Measurements from ENCODE around the gene RSPO4.

RSPO4 gene

DNA sequence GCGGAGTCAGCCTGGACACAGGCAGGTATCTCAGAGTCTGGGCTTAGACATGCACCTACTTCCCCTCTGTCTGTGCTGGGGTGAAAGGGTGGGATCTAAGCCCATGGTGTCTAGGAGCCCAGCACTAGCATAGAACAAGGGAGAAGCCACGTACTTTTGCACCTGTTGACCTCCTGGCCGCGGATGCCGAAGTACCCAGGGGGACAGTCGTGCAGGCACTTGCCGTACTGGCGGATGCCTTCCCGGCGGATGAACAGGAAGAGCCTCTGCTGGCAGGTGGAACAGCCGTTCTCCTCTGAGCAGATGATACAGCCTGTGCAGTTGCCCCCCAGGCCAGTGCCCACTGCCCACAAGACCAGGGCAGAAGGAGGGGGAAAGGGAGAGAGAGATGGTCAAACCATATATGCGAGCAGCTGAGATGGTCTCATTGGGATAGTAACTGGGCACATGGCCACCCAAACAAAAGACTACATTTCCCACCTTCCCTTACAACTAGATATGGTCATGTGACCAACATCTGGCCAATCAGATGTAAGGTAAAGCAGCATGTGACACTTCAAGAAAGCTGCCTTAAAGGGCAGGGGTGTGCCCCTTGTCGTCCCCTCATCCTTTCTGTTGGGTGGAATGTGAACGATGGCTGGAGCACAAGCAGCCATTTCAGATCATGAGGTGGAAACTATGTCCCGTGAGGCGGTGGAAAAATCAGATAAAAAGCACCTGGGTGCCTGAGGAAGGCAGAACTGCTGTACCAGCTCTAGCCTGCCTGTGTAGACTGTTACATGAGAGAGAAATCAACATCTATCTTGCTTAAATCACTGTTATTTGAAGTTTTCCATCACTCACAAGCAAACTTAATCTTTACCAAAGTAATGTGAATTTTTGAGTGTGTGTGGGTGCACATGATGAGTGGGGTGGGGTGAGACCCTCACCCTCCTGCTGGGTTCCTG is 34.0 kb downstream of the RSPO4 start:
- DNase-seq: no peak

DNA sequence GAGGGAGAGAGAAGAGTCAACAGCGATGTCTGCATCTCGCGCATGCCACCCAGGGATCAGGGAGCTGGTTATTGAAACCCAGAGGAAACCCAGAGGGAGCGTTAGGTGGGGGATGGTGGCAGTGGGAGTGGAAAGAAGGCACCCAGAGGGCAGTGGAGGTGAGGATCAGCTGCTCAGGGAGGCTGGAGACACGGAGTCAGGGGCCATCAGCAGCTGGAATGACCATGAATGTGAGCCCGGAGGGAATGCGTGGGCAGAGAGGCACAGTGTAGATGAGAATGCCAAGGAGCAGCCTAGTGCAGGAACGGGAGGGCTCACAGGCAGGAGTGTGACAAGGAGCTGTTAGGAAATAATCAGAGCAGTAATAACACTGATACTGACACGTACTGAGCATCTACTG is 36.2 kb downstream of the RSPO4 start:
- no peak for DNase-seq

DNA sequence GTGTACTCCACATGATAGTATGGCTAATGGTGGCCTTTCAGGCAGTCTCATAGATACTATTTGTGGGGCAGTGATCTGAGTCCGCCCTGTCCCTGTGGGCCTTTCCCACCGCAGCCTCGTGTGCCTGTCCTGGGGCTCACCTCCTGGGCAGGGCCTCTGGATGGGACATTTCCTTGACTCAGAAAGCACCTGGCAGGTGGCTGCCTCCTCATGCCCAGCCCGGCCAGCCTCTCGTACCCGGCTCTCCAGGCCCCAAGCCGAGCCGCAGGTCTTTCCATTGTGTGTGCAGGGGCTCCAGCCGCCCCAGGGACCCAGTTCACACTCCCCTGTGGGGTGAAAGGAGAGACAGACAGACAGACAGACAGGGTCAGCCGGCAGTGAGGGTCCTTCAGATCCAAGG is 38.3 kb downstream of the RSPO4 start:
- DNase-seq: no peak

DNA sequence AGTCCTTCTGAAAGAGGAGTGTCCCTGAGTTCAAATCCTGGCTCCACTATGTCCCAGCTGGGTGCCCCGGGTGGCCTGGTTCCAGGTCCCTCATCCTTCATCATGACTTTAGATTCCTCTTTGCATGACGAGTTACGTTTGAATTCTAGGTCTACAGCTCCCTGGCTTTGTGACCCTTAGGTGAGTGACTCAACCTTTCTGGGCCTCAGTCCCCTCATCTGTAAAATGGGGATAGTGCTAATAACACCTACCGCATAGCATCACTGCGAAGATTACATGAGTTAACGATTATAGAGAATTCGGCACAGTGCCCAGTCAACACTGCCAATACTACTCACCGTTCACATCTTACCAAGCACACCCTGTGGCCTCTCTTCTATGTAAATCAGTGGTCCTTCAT is 39.4 kb downstream of the RSPO4 start:
- no peak for DNase-seq

DNA sequence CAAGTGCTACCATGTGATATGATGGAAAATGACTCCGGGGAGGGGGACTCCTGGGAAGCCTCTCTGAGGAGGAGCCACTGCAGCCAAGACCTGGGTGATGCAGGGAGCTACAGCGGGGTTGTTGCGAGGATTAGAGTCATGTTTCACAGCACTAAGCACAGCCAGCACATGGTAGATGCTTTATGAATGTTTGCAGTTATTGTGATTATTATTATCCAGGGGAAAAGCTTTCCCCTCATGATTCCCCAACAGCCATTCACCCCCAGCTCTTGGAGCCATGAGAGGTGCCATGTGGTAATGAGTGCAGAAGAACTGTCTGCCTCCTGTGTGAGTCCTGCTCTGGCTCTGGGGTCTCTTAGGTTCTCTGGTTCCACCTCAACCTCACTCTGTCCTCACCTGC is 39.9 kb downstream of the RSPO4 start:
- DNase-seq: no peak

DNA sequence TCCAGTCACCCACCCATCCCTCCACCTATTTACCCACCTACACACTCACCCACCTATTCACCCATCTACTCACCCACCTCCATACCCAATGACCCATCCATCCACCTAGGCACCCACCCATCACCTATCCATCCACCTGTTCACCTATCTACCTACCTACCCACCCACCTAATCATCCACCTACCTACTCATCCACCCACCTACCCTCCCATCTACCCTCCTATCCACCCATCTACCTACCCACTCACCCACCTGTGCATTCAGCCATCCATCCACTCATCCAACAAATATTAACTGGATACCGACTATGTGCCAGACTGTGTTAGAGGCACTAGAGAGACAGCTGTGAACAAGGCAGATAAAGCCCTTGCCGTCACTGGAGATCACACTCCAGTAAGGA is 40.3 kb downstream of the RSPO4 start:
- no peak for DNase-seq

DNA sequence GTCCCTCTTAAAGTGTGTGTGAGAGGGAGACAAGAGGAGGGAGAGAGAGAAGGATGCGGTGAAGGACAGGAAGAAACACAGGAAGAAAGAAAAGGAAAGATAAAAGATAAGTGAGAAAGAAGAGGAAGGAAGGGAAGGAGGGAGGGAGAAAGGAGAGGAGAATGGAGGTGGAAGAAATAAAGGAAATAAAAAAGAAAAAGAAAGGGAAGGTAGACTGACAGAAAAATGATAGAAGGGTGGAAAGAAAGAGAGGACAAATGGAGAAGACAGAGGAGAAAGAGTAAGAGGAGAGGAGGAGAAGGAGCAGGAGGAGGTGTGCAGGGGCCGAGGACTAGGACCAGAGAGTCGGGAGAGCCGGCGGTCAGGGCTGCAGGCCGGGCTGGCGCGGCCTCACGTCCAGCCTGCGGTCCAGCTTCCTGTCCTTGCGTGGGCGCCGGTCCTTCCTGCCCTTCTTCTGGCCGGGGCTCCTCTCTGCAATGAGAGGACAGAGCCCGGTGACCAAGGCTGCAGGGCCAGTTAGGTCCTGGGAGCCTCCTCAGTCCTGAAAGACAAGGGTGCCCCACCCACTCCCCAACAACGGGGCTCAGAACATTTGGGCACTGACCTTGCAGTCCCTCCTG is 42.0 kb downstream of the RSPO4 start:
- no peak for DNase-seq

DNA sequence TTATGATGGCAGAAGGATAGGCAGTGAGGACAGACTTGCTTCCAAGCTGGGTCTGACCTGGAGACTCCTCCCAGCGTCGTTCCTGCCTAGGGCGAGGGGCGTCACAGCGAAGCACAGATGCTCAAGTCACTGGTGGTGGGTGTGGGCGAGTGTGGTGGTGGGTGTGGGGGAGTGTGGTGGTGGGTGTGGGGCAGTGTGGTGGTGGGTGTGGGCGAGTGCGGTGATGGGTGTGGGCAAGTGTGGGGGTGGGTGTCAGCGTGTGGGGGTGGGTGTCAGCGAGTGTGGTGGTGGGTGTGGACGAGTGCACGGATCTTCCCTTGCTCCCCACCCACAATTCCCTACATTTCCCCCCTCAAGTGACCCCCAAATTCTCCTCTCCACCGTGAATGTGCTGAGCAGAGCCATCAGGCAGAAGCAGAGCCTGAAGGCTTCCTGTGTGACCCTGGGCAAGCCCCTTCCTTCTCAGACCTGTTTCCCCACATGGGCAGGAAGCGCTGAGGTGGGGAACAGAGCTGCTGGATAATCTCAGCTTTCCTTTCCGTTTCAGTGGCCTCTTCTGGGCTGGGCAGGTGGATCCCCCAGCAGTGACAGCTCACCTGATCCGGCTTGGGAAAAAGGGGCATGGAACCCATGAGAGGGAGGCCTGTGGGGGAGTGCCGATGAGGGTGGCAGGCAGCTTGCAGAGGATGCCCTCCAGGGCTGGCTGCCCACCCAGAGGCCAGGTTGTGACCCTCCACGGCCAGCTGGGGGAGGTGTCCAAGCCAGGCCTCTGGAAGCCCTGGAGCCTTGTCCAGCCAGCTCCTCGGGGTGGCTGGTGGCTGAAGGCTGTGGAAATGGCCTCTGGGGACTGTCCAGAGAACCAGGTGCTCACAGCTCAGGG is 42.9 kb downstream of the RSPO4 start:
- DNase-seq: no peak

DNA sequence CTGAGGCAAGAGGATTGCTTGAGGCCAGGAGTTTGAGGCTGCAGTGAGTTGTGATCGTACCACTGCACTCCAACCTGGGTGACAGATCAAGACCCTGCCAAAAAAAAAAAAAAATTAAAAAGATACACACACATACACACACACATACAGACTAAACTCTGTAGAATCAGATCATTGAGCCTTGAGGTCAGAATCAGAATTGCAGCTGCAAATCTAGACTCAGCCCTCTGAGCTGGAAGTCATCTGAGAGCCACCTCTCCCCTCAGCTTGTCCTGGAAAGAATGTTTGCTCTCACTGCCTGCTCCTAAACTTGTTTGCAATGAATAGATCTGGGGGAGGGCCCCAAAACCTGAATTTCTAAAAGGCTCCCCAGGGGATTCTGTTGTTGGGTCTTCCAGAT is 44.6 kb downstream of the RSPO4 start:
- DNase-seq: no peak

DNA sequence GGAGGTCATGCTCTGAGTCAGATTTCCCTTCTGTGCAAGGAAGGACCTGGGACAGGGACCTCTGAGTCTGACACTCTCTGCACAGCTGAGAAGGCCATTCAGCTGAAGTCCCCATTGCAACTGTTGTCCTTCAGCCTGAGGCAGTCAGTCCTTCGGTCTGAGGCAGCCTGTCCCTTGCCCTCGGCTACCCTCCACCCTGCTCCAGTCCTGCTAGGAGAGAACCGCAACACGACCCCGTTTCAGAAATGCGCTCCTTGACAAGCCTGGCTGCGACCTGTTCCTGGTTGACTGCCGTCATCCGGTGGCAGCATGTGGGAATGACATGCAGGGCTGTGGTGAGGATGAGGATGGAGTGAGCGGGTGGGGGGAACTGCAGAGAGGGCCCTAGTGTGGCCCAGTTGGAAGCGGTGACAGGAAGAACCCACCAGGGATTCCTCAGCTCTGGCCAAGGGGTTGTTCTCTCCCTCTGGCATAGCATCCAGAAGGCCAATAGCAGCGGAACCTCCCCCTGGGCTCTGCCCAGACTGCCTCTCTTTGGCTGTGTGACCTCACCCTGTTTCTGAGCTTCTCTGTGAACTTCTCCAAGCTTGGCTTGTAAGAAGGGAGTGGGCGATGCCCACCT is 45.7 kb downstream of the RSPO4 start:
- peak; percentile 13 for DNase-seq

DNA sequence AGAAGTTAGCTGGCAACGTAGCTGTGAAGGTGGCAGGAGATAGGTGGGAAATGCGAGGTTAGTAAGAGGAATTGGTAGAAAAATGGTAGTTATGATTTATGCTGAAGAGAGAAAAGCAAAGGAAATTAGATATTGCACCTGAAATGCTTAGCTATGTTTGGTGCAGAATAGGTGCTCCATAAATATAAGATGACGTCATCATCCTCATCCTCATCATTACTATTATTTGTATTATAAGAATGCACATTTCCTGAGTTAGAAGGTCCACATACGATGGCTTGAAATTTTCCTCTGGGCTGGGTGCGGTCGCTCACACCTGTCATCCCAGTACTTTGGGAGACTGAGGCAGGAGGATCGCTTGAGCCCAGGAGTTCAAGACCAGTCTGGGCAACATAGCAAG is 46.5 kb downstream of the RSPO4 start:
- DNase-seq: no peak

DNA sequence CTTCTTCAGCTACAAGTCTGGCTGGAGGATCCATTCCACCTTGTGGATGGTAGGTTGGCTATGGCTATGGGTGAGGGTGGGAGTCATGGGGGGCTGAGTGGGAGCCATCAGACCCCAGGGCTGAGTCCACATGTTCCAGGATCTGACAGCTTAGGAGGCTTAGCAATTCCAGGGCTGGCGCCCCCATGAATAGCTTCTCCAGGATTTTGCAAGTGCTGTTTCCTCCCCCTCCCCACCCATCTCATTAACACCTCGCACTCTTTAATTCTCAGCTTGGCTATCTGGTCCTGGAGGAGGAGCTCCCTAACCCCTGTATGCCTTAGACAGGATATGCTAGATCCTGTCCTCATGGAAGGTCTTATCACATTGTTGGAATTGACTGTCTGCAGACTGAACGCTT is 47.0 kb downstream of the RSPO4 start:
- DNase-seq: no peak

DNA sequence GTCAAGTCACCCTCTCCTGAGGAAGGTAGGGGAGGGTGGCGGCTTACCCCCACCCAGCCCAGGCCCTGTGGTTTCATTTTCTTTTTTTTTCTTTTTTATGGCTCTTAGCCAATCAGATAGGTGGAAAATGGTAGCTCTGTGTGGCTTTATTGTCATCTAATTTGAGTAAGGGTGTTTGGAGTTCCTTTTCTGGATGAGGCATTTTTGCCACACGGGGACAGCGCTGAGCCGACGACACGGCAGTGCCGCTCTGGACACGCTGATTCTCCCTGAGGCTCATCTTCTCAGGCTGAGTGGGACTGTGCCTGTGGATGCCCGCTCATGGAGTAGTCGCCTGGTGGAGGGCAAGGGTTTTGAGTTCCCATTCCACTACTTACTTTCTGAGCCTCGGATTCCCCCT is 48.4 kb downstream of the RSPO4 start:
- DNase-seq: no peak

DNA sequence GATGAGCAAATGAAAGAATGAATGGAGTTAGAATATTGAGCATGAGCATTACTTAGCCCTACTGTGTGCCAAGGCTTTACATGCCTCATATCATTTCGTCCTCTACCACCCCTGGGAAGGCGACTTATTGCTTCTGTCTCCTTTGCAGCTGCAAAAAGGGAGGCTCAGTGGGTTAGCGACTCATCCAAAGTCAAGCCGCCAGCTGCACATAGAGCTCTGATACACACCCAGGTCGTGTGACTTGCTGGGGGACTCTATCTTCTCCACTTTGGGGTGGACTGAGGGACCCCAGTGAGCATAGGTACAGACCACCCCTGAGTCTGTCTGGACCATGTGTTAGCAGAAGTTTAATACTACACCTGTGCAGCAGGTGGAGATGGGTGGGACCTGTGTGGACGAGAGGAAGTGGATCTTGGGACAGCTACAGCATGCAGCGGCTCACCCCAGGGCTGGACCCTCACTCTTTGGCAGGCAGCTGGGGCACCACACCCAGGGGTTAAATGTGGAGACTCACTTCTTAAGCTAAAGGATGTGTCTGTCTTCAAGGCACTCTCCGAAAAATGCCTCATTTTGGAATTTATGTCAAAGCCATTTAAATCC is 49.8 kb downstream of the RSPO4 start:
- DNase-seq: no peak

DNA sequence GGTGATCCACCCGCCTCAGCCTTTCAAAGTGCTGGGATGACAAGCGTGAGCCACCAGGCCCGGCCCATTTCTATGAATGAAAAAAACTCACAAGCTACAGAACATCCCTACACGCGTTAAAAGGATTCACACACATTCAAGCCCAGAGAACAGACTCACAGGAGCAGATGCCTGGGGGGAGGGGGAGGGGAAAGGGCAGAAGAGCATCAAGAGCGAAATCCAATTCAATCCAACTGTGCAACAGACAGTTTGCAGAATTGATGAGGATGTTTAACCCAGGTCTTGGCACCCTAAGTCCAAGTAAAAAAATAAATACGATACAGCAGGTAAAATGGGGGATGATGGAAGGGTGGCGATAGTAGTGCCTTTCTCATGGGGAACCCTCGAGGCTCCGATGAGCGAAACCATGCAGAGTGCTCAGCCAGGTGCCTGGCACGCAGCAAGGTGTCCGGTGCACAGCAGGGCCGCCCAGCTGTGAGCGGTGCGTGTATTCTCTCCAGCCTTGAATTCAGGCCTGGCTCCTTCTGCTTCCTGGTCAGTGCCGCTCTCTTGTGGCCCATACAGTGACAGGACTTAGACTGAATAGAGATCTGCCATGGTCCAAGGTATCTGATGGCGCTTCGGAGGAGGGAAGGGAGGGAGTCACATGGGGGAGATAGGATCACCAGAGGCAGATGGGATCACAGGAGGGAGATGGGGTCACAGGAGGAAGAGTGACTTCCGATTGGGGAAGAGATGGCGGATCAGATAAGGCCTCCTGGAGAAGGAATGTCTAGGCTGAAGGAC is 50.5 kb downstream of the RSPO4 start:
- DNase-seq: no peak

DNA sequence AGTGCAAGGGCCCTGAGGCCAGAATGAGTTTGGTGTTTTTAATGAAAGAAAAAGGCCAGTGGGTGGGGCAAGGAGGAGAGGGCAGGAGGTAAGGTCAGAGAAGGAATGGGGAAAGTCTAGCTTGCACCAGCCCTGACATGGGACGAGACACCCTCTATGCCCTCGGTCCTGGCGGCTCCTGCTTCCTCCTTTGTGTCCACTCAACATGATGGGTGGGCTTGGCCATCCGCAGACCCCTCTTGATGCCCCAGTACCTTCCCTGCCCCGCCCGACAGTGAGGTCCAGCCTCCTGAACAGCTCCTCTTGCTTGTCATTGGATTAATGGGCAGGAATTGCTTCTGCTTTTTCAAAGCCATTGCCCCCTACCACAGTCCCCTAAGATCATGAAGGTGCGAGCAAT is 52.4 kb downstream of the RSPO4 start:
- no peak for DNase-seq

DNA sequence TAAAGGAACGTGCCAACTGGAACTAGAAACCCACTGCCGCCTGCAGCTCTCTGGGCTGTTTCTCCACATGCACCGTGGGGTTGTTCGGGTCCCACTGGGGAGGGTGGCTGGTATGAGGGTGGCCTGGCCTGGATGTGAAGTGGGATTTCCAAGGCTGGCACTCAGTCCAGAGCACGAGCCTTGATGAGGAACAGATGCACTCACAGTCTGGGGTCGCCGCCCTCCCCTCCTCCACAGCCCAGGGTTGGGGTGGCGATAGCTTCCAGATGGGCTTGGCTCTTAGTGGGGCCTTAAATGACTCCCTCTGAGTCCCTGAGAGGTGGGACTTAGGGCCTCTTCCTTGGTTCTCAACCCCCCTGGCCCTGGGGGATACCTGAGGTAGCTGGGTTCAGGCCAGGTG is 55.3 kb downstream of the RSPO4 start:
- DNase-seq: no peak

DNA sequence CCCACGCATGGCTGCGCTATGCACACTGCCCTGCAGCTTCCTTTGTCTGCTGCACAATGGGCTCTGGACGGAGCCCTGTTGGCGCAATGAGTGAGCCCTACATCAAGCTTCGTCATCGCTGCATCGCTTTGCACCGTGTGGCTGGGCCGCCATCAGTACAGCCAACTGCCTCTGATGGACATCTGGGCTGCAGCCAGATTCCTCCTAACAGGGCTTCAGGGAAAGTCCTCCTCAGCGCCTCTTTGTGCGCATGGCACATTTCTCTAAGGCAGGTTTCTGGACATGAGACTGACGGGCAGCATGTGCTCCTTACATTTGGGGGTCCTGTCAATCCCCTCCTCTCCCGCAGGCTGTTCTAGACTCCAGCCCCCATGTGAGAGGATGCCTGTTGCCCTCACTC is 56.3 kb downstream of the RSPO4 start:
- no peak for DNase-seq

DNA sequence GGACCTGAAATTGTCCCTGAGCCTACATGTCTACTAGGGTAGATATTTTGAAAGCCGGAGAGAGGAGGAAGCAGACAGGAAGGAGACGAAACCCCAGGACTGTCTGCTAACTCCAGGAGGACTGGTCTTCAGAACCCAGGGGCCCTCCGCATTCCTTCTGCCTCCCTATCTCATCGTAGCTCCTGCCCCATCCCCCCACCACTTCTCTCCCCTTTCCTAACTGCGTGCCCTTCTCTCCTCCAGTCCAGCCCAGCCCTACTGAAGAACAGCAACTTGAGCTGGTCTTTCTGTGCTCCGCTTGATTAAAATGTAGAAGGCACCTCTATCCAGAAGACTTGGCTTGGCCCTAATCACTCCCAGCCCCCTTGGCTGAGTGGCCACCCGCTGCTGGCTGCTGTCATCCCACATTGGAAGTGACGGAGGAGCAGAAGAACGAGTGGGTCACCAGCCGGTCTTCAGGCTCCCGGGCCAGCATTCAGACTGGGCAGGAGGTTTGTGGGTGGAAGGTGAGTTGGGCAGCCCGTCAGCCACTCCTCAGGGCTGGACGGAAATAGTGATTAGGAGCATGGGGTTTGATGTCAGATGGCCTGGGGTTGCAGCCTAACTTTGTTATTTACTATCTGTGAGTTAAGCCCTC is 57.2 kb downstream of the RSPO4 start:
- no peak for DNase-seq

DNA sequence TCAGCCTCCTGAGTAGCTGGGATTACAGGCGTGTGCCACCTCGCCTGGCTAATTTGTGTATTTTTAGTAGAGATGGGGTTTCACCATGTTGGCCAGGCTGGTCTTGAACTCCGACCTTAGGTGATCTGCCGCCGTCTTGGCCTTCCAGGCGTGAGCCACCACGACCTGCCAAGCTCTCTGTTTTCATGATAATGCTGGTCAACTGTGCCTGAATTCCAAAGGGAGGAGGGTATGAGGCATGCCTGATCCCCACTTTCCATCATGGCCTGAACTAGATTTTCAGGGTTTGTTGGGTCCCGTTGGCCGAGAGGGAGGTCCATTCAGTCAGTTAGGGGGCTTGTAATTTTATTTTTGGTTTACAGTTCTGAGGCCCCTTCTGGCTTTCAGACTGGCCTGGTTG is 58.0 kb downstream of the RSPO4 start:
- DNase-seq: no peak

DNA sequence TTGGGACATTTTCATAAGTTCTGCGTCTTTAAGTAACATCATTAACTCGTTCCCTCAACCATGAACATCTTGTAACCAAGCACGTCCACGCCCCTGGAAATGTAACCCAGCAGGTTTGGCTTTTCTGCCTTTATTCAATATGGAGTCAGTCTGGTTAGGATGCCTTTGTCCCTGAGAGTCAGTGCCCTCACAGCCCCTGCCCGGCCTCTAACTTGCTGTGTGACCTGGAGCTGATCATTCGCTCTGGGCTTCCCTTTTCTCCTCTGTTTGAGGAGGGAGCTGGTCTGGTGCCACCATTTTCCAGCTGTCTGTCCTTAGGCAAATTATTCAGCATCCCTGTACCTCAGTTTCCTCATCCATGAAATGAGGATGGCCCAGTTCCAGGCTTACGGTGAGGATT is 59.5 kb downstream of the RSPO4 start:
- no peak for DNase-seq

Measured in NCI-H510A (cell line).